Measurements from ENCODE around the gene CEP70.

DNA sequence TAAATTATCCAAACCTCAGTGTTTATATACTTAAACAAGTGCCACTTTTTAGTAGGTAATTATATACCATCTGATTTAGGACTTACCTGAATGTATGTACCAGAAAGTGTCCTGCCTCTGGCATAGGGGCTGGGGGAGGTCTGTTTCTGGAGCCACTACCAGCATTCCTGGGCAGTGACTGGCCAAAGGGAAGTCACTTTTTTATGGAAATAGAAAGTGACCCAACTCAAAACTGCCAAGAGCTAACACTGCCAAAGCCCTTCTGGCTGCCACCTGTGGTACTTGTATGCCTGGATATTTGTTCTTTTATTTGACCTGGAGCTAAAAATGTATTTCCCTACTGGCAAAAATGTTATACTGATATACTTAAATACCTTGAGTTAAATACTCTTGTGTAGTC, 116.9 kb downstream of the CEP70 start:
- TF ChIP-seq FOXK2 (IDR thresholded peaks at IDR 0.05), result no peak
- TF ChIP-seq LEF1 (IDR thresholded peaks at IDR 0.05; ENCODE audit: borderline replicate concordance), result no peak
- TF ChIP-seq SUZ12 (IDR thresholded peaks at IDR 0.05), result no peak
- TF ChIP-seq FOXM1 (IDR thresholded peaks at IDR 0.05; ENCODE audit: borderline replicate concordance), result no peak
- TF ChIP-seq ZNF384 (IDR thresholded peaks at IDR 0.05), result no peak
